GM06990 (cell line): ENCODE measurements around the gene CFAP58.

Experiments
- DNase-seq: peaks from one replicate; pipeline ENCODE4 v3.0.0-alpha.2; 2011; ENCODE audit not compliant: insufficient read length; ENCODE audit errors: extremely low read depth
- H3K27me3 ChIP-seq: replicated peaks from 2 replicates; pipeline ENCODE4 v1.6.0; 2011; ENCODE audit warnings: low read length; ENCODE audit not compliant: control insufficient read depth, insufficient read depth
- H3K36me3 ChIP-seq: 2 replicates; pipeline ENCODE4 v1.5.1; 2011; ENCODE audit warnings: low read length; ENCODE audit not compliant: control insufficient read depth, insufficient read depth
- H3K4me3 ChIP-seq: replicated peaks from 2 replicates; pipeline ENCODE4 v1.5.1; 2011; ENCODE audit warnings: low read depth, mild to moderate bottlenecking, control low read depth, low read length
- CTCF ChIP-seq: IDR thresholded peaks from 2 replicates; pipeline ENCODE4 v1.5.1; 2011; ENCODE audit warnings: low read length, control low read depth, mild to moderate bottlenecking, inconsistent platforms; ENCODE audit not compliant: insufficient read depth, poor library complexity, severe bottlenecking

The CFAP58 gene

GRCh38 chr10:104308439-104308903 is 45.2 kb upstream of the CFAP58 start:
- TF ChIP-seq CTCF = no peak
- DNase-seq = no peak
- no peaks in the 10 kb centered on the region for H3K27me3 ChIP-seq
- H3K36me3 ChIP-seq = peaks cover 10% of the 10 kb centered on the region
- no peak overlapping the region; the same call in 1 of the 2 replicates for H3K4me3 ChIP-seq

GRCh38 chr10:104309980-104310978 is 43.4 kb upstream of the CFAP58 start:
- no peak for DNase-seq
- Histone ChIP-seq H3K4me3 (no peak overlapping the region), H3K27me3 (no peaks in the 10 kb centered on the region), H3K36me3 (peaks cover 25% of the 10 kb centered on the region)
- no peak for TF ChIP-seq CTCF

- H3K36me3 ChIP-seq = peaks cover 30% of the 10 kb centered on the region
- TF ChIP-seq CTCF = no peak
- H3K4me3 ChIP-seq = no peak overlapping the region
- no peaks in the 10 kb centered on the region for H3K27me3 ChIP-seq
- DNase-seq = no peak
Observed at GRCh38 chr10:104311184-104311720, 42.4 kb upstream of the CFAP58 start.

- Histone ChIP-seq H3K4me3 (no peak overlapping the region), H3K36me3 (peaks cover 30% of the 10 kb centered on the region), H3K27me3 (no peaks in the 10 kb centered on the region)
- TF ChIP-seq CTCF = no peak
- no peak for DNase-seq
Observed at GRCh38 chr10:104314591-104315485, 38.8 kb upstream of the CFAP58 start.

- TF ChIP-seq CTCF = no peak
- DNase-seq = no peak
- peaks cover 30% of the 10 kb centered on the region for H3K36me3 ChIP-seq
- H3K4me3 ChIP-seq = no peak overlapping the region
- H3K27me3 ChIP-seq = no peaks in the 10 kb centered on the region
Observed at GRCh38 chr10:104315486-104315921, 38.1 kb upstream of the CFAP58 start.
